Activated T-helper 1 cell treated with anti-CD3 and anti-CD28 coated beads, Interleukin-12 subunit alpha, Interleukin-12 subunit beta, Interleukin-2, Interleukin-4 antibody, amounts not matched to agents 30 ng/mL and 10 ng/mL and 1 ng/mL, durations not matched to agents 14 hours and 24 hours and 36 hours (primary cell): ENCODE data around the gene OVOL3. TPM values are rescaled to one million over a fixed set of nuclear protein-coding genes. Genes with fewer than 3 reads are reported as not detected.

Experiments
- DNase-seq: peaks from one replicate; pipeline ENCODE4 v3.0.0; 2021; ENCODE audit warnings: low spot score
- H3K27ac Mint-ChIP-seq: one replicate; pipeline ENCODE4 v1.8.0; 2021; ENCODE audit warnings: mild to moderate bottlenecking, mixed read lengths
- H3K27me3 Mint-ChIP-seq: one replicate; pipeline ENCODE4 v1.8.0; 2022; ENCODE audit warnings: mild to moderate bottlenecking, moderate library complexity, mixed read lengths; ENCODE audit not compliant: insufficient read depth
- H3K36me3 Mint-ChIP-seq: one replicate; pipeline ENCODE4 v1.8.0; 2021; ENCODE audit warnings: low read depth, mixed read lengths
- H3K4me1 Mint-ChIP-seq: one replicate; pipeline ENCODE4 v1.8.0; 2021; ENCODE audit warnings: low read depth, mixed read lengths
- H3K4me3 Mint-ChIP-seq: one replicate; pipeline ENCODE4 v1.8.0; 2021; ENCODE audit warnings: mild to moderate bottlenecking, moderate library complexity, mixed read lengths
- H3K9me3 Mint-ChIP-seq: one replicate; pipeline ENCODE4 v1.8.0; 2021; ENCODE audit warnings: mixed read lengths
- intact Hi-C: fragments of 100-400 bp; cut with micrococcal nuclease; formaldehyde crosslinking; loops from one replicate; pipeline ENCODE4 v1.15.1; 2024
- total RNA-seq: library from RNA; stranded (reverse); gene quantifications from 2 replicates; pipeline ENCODE4 v1.2.3, GENCODE V29; 2022

OVOL3 gene
- total RNA-seq, 1 donor from 2014 or later, result not detected

GRCh38 chr19:36142046-36142445 lies 31.1 kb downstream of the OVOL3 start:
- H3K4me1 Mint-ChIP-seq, result peaks cover 13% of the 10 kb centered on the region
- H3K27ac Mint-ChIP-seq, result no peak overlapping the region
- H3K4me3 Mint-ChIP-seq, result peak overlapping the region; percentile 97
- DNase-seq, result no peak
- no peaks in the 10 kb centered on the region for H3K9me3 Mint-ChIP-seq
- intact Hi-C loops, result no loop called here
- H3K36me3 Mint-ChIP-seq, result peaks cover 30% of the 10 kb centered on the region
- H3K27me3 Mint-ChIP-seq, result no peaks in the 10 kb centered on the region

DNA sequence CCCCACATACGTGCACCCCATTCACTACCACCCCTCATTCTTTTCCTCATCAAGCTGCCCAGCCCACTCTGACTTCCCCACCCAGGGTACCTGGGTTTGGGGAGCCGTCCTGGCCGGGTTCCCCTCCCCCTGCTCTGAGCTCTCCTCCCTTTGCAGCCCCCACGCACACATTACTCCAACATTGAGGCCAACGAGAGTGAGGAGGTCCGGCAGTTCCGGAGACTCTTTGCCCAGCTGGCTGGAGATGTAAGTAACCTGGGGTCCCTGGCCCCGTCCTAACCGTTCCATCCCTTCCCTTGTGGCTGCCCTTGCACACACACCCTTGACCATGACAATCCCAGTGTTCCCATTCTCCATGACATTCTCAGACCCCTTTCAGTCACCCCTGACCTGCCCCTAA lies 31.6 kb downstream of the OVOL3 start:
- Mint-ChIP-seq H3K9me3 (no peaks in the 10 kb centered on the region), H3K27me3 (no peaks in the 10 kb centered on the region), H3K36me3 (peaks cover 32% of the 10 kb centered on the region), H3K27ac (no peak overlapping the region), H3K4me1 (peaks cover 11% of the 10 kb centered on the region), H3K4me3 (no peak overlapping the region)
- DNase-seq, result no peak
- intact Hi-C loops, result no loop called here

DNA sequence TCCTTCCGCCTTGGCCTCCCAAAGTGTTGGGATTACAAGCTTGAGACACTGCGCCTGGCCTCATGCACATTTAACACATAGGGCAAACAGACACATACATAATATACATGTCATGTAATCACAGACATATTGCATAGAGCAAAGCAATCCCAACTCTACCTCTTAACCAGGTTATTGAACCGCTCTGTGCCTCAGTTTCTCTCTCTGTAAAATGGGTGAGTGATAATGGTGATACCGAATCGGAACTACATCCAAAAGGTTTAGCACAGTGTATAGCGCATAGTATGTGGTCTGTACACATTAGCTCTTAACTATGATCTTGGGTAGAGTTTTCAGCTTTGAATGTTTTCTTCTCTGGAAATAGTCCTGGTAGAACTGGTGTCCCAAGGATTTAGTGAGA lies 33.7 kb downstream of the OVOL3 start:
- intact Hi-C loops, result no loop called here
- peaks cover 42% of the 10 kb centered on the region for H3K36me3 Mint-ChIP-seq
- peaks cover 11% of the 10 kb centered on the region for H3K4me1 Mint-ChIP-seq

DNA sequence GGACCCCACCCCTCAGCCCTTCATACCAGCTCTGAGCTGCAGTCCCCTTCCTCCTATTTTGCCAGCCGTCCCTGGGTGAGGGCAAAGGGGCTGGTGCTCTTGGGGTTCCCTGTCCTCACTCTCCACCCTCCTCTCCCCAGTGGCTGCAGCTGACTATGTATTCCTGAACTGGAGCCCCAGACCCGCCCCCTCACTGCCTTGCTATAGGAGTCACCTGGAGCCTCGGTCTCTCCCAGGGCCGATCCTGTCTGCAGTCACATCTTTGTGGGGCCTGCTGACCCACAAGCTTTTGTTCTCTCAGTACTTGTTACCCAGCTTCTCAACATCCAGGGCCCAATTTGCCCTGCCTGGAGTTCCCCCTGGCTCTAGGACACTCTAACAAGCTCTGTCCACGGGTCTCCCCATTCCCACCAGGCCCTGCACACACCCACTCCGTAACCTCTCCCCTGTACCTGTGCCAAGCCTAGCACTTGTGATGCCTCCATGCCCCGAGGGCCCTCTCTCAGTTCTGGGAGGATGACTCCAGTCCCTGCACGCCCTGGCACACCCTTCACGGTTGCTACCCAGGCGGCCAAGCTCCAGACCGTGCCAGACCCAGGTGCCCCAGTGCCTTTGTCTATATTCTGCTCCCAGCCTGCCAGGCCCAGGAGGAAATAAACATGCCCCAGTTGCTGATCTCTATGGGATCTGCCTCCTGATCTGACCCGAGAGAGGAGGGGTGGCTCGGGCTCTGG lies 38.9 kb downstream of the OVOL3 start:
- no peaks in the 10 kb centered on the region for H3K4me1 Mint-ChIP-seq
- H3K27me3 Mint-ChIP-seq, result no peaks in the 10 kb centered on the region
- DNase-seq, result no peak
- no peak overlapping the region for H3K27ac Mint-ChIP-seq
- peaks cover 39% of the 10 kb centered on the region for H3K36me3 Mint-ChIP-seq
- no peak overlapping the region for H3K4me3 Mint-ChIP-seq
- intact Hi-C loops, result no loop called here
- H3K9me3 Mint-ChIP-seq, result no peaks in the 10 kb centered on the region

More for the DNA sequence above, 33.7 kb downstream of the OVOL3 start:
- Mint-ChIP-seq H3K27me3 (no peaks in the 10 kb centered on the region), H3K27ac (no peak overlapping the region), H3K9me3 (no peaks in the 10 kb centered on the region), H3K4me3 (no peak overlapping the region)
- DNase-seq, result no peak

DNA sequence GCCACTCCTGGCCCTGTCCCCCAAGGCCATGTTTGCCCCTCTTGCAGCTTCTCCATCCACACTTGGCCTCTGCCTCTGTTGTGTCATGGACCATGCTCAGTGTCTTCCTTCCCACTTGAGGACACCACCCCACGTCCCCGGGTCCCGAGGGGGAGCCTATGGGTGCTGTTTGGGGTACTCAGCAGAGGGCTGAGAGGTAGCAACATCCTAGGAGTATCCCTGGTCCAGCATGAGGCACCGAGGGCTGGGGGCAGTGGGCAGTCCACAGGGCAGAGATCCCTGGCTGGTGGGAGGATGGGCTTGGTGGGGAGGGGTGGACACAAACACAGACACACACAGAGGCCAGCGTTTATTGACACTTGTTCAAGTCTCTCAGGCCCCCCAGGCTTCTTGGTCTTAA lies 39.6 kb downstream of the OVOL3 start:
- no peaks in the 10 kb centered on the region for H3K9me3 Mint-ChIP-seq
- intact Hi-C loops, result no loop called here
- H3K4me3 Mint-ChIP-seq, result no peak overlapping the region
- no peak for DNase-seq
- no peaks in the 10 kb centered on the region for H3K27me3 Mint-ChIP-seq
- peaks cover 41% of the 10 kb centered on the region for H3K36me3 Mint-ChIP-seq
- H3K27ac Mint-ChIP-seq, result no peak overlapping the region
- H3K4me1 Mint-ChIP-seq, result no peaks in the 10 kb centered on the region

- Mint-ChIP-seq H3K36me3 (peaks cover 33% of the 10 kb centered on the region), H3K27ac (no peak overlapping the region), H3K4me1 (peaks cover 4% of the 10 kb centered on the region), H3K27me3 (no peaks in the 10 kb centered on the region), H3K4me3 (no peak overlapping the region), H3K9me3 (no peaks in the 10 kb centered on the region)
- DNase-seq, result no peak
- intact Hi-C loops, result no loop called here
Measured at GRCh38 chr19:36151144-36152018, 40.4 kb downstream of the OVOL3 start.

GRCh38 chr19:36152019-36152351 lies 41.0 kb downstream of the OVOL3 start:
- H3K27ac Mint-ChIP-seq, result no peak overlapping the region
- H3K9me3 Mint-ChIP-seq, result no peaks in the 10 kb centered on the region
- no peaks in the 10 kb centered on the region for H3K27me3 Mint-ChIP-seq
- H3K4me1 Mint-ChIP-seq, result peaks cover 6% of the 10 kb centered on the region
- intact Hi-C loops, result no loop called here
- H3K36me3 Mint-ChIP-seq, result peaks cover 30% of the 10 kb centered on the region
- DNase-seq, result no peak
- no peak overlapping the region for H3K4me3 Mint-ChIP-seq

GRCh38 chr19:36152352-36153091 lies 41.6 kb downstream of the OVOL3 start, which contains the start of gene COX7A1:
Gene COX7A1, minus strand, starts transcription at chr19:36152447. Its CDS starts 40 bp downstream, at chr19:36152407.
- peaks cover 28% of the 10 kb centered on the region for H3K36me3 Mint-ChIP-seq
- no peak within 1 kb of the TSS for H3K27ac Mint-ChIP-seq
- H3K4me3 Mint-ChIP-seq, result no peak within 1 kb of the TSS
- H3K9me3 Mint-ChIP-seq, result no peaks in the 10 kb centered on the region
- no peak for DNase-seq
- H3K4me1 Mint-ChIP-seq, result peaks cover 6% of the 10 kb centered on the region
- intact Hi-C loops, result no loop called here
- no peaks in the 10 kb centered on the region for H3K27me3 Mint-ChIP-seq

GRCh38 chr19:36153126-36153525 lies 42.2 kb downstream of the OVOL3 start:
- Mint-ChIP-seq H3K4me3 (no peak overlapping the region), H3K27ac (no peak overlapping the region), H3K27me3 (no peaks in the 10 kb centered on the region), H3K4me1 (peaks cover 6% of the 10 kb centered on the region), H3K36me3 (peaks cover 28% of the 10 kb centered on the region), H3K9me3 (no peaks in the 10 kb centered on the region)
- no peak for DNase-seq
- intact Hi-C loops, result no loop called here

DNA sequence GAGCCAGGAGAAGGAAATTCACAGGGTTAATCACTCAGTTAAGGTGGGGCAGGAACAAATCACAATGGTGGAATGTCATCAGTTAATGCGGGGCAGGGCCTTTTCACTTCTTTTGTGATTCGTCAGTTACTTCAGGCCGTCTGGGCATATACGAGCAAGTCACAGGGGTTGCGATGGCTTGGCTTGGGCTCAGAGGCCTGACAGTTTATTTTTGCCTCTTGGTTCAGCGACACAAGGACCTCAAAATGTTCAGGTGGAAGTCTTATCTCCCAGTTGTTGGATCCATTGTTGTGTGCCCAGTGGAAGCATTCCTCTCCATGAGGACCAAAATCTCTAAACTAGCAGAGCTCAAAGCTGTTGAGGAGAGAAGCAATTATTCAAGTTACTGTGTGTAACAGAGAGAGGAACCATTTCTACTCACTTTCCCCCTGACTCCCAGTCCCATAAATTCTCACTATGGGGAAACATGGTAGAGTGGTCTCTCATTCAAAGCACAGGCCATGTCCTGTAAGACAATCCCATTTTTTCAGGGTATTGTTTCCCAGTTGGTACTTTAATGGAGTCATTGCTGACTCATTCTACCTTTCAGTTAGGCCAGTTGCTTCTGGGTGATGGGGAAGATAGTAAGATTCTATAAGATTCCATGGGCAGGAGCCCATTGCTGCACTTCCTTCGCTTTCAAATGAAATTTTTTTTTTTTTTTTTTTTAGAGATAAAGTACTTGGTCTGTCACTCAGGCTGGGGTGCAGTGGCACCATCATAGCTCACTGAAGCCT lies 50.1 kb downstream of the OVOL3 start:
- peaks cover 7% of the 10 kb centered on the region for H3K36me3 Mint-ChIP-seq

More for the DNA sequence above, 50.1 kb downstream of the OVOL3 start:
- Mint-ChIP-seq H3K4me1 (peaks cover 6% of the 10 kb centered on the region), H3K9me3 (no peaks in the 10 kb centered on the region), H3K4me3 (no peak overlapping the region), H3K27me3 (no peaks in the 10 kb centered on the region), H3K27ac (no peak overlapping the region)
- intact Hi-C loops, result no loop called here
- no peak for DNase-seq
